ENCODE data around the gene CCDC183.
"Not testable (repeated sequence)": the region's sequence is repeated elsewhere in the genome, so short reads cannot be mapped to it uniquely, and the experiment has no call there.

CCDC183 gene

GRCh38 chr9:136802321-136802720 lies 6.2 kb downstream of the CCDC183 start:
- DNase-seq (ENCODE audit: low spot score): no peak

- not testable (repeated sequence) for DNase-seq (ENCODE audit: low spot score)
These were observed 6.9 kb downstream of the CCDC183 start for GRCh38 chr9:136803009-136803550.

- no peak for DNase-seq (ENCODE audit: low spot score)
These were observed 7.7 kb downstream of the CCDC183 start for GRCh38 chr9:136803551-136804508.

- no peak for DNase-seq (ENCODE audit: low spot score)
These were observed 8.5 kb downstream of the CCDC183 start for GRCh38 chr9:136804509-136805206.

- no peak for DNase-seq (ENCODE audit: low spot score)
These were observed 9.1 kb downstream of the CCDC183 start for GRCh38 chr9:136805207-136805740.

GRCh38 chr9:136806067-136806466 lies 9.9 kb downstream of the CCDC183 start:
- no peak for DNase-seq (ENCODE audit: low spot score)

- no peak for DNase-seq (ENCODE audit: low spot score)
These were observed 10.6 kb downstream of the CCDC183 start for GRCh38 chr9:136806631-136807201.

GRCh38 chr9:136807281-136808074 lies 11.3 kb downstream of the CCDC183 start, which contains the start of gene RABL6:
RABL6 (plus strand) TSS chr9:136807948; CDS start chr9:136808197, 249 bp downstream.
- peak; percentile 84 for DNase-seq (ENCODE audit: low spot score)

GRCh38 chr9:136808075-136808805 lies 12.1 kb downstream of the CCDC183 start:
- DNase-seq (ENCODE audit: low spot score): no peak

GRCh38 chr9:136808806-136809158 lies 12.6 kb downstream of the CCDC183 start:
- DNase-seq (ENCODE audit: low spot score): no peak

GRCh38 chr9:136814725-136815421 lies 18.7 kb downstream of the CCDC183 start:
- no peak for DNase-seq (ENCODE audit: low spot score)

GRCh38 chr9:136815422-136815782 lies 19.3 kb downstream of the CCDC183 start:
- no peak for DNase-seq (ENCODE audit: low spot score)

GRCh38 chr9:136820971-136821825 lies 25.1 kb downstream of the CCDC183 start:
- no peak for DNase-seq (ENCODE audit: low spot score)

- DNase-seq (ENCODE audit: low spot score): no peak
These were observed 25.8 kb downstream of the CCDC183 start for GRCh38 chr9:136821826-136822544.

GRCh38 chr9:136823136-136824046 lies 27.3 kb downstream of the CCDC183 start:
- no peak for DNase-seq (ENCODE audit: low spot score)

- DNase-seq (ENCODE audit: low spot score): no peak
These were observed 28.5 kb downstream of the CCDC183 start for GRCh38 chr9:136824496-136825225.

Measured in LoVo (cell line).